ENCODE results near the gene SNX22.

- TF ChIP-seq POLR2A (IDR thresholded peaks at IDR 0.05) (no peak), CTCF (IDR thresholded peaks at IDR 0.05) (no peak)
Measured at GRCh38 chr15:64161688-64162477, 10.4 kb downstream of the SNX22 start.
